HEK293T (cell line): ENCODE data around the gene SDHB.

ENCODE experiments used
- CTCF ChIA-PET: fragments of 350-600 bp; formaldehyde crosslinking; extraction: SDS; loops from one replicate; lab custom pipeline; 2021; ENCODE audit warnings: antibody characterized with exemption, inconsistent platforms; lab: Yijun Ruan, JAX
- POLR2A ChIA-PET: fragments of 350-600 bp; formaldehyde crosslinking; extraction: SDS; loops from one replicate; lab custom pipeline; 2020; ENCODE audit warnings: antibody characterized with exemption, inconsistent platforms; lab: Yijun Ruan, JAX
- DNase-seq: peaks from one replicate; pipeline ENCODE4 v3.0.0; 2012; ENCODE audit warnings: mixed read lengths; ENCODE audit errors: extremely low spot score
- ARNT ChIP-seq: fragments of 450-650 bp; IDR thresholded peaks from 2 replicates; pipeline ENCODE4 v1.6.1; 2017; ENCODE audit warnings: mild to moderate bottlenecking
- BHLHE40 ChIP-seq: fragments of 450-650 bp; IDR thresholded peaks from 2 replicates; pipeline ENCODE4 v1.6.1; 2016; ENCODE audit warnings: mild to moderate bottlenecking, moderate library complexity, borderline replicate concordance
- CTBP1 ChIP-seq: fragments of 450-650 bp; IDR thresholded peaks from 2 replicates; pipeline ENCODE4 v1.6.1; 2016; ENCODE audit warnings: borderline replicate concordance
- ELF4 ChIP-seq: fragments of 450-650 bp; IDR thresholded peaks from 2 replicates; pipeline ENCODE4 v1.6.1; 2017; ENCODE audit warnings: antibody characterized with exemption
- FOXA1 ChIP-seq: fragments of 450-650 bp; IDR thresholded peaks from 2 replicates; pipeline ENCODE4 v1.6.1; 2016; ENCODE audit warnings: mild to moderate bottlenecking
- FOXK2 ChIP-seq: fragments of 450-650 bp; IDR thresholded peaks from 2 replicates; pipeline ENCODE4 v1.6.1; 2016; ENCODE audit warnings: mild to moderate bottlenecking
- FOXM1 ChIP-seq: fragments of 450-650 bp; IDR thresholded peaks from 2 replicates; pipeline ENCODE4 v1.6.1; 2017; ENCODE audit warnings: mild to moderate bottlenecking, borderline replicate concordance
- HDGF ChIP-seq: fragments of 450-650 bp; IDR thresholded peaks from 2 replicates; pipeline ENCODE4 v1.6.1; 2017; ENCODE audit warnings: antibody characterized with exemption, borderline replicate concordance
- L3MBTL2 ChIP-seq: fragments of 450-650 bp; conservative IDR thresholded peaks from 2 replicates; pipeline ENCODE4 v1.6.1; 2016; ENCODE audit warnings: mild to moderate bottlenecking
- LEF1 ChIP-seq: fragments of 450-650 bp; IDR thresholded peaks from 2 replicates; pipeline ENCODE4 v1.6.1; 2017; ENCODE audit warnings: mild to moderate bottlenecking, borderline replicate concordance
- NFRKB ChIP-seq: fragments of 450-650 bp; IDR thresholded peaks from 2 replicates; pipeline ENCODE4 v1.6.1; 2016; ENCODE audit warnings: mild to moderate bottlenecking, moderate library complexity
- SP1 ChIP-seq: fragments of 450-650 bp; IDR thresholded peaks from 2 replicates; pipeline ENCODE4 v1.6.1; 2017
- SUZ12 ChIP-seq: fragments of 450-650 bp; IDR thresholded peaks from 2 replicates; pipeline ENCODE4 v1.6.1; 2016; ENCODE audit warnings: mild to moderate bottlenecking
- TARDBP ChIP-seq: fragments of 450-650 bp; IDR thresholded peaks from 2 replicates; pipeline ENCODE4 v1.6.1; 2016
- ZNF384 ChIP-seq: fragments of 450-650 bp; IDR thresholded peaks from 2 replicates; pipeline ENCODE4 v1.6.1; 2016
- TF ChIP-seq, protein P1 (sequence below): fragments of 450-650 bp; IDR thresholded peaks from 2 replicates; pipeline ENCODE4 v1.6.1; 2016

SDHB gene

DNA sequence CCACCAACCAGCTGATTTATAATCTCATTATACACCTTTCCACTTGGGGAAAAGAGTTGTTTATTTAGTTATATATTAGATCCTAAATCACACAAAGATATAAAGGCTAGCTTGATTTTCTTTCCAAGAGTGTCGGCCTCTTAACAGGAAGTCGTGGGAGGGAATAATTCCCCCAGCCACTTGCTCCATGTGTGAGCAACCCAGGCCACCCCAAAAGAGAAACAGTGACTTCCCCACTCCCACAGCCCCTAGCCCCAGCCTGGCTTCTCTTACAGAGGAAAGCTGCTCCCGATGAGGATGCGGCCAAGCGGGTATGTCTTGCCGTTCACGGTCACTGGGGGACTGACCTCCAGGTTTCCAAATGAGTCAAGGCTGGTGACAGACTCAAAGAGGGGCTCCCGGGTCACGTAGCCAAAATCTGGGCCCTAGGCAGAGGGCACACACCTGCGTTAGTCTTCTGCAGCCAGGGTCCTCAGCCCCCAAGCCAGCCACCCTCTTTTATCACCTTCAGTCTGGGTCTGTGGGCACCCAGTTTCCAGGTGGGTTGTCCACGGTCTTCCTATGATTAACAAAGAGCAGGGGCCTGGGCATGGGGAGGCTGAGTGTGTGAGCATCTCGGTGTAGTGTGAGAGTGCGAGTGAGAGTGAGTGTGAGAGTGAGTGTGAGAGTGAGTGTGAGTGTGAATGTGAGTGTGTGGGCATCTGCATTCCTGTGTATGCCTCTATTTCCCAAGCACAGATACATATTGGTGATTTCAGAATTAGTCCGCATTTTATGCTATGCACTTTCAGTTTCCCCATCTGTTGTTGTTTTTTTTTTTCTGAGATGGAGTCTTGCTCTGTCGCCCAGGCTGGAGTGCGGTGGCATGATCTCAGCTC, 25.4 kb upstream of the SDHB start:
- POLR2A ChIA-PET = no interaction called here
- no peak for TF ChIP-seq FOXK2
- no peak for TF ChIP-seq BHLHE40
- no peak for TF ChIP-seq FOXM1
- TF ChIP-seq SP1 = no peak
- TF ChIP-seq ELF4 = no peak
- no peak for TF ChIP-seq NFRKB
- TF ChIP-seq TARDBP = no peak
- TF ChIP-seq LEF1 = no peak
- no peak for TF ChIP-seq FOXA1
- no peak for TF ChIP-seq HDGF
- TF ChIP-seq, protein P1, sequence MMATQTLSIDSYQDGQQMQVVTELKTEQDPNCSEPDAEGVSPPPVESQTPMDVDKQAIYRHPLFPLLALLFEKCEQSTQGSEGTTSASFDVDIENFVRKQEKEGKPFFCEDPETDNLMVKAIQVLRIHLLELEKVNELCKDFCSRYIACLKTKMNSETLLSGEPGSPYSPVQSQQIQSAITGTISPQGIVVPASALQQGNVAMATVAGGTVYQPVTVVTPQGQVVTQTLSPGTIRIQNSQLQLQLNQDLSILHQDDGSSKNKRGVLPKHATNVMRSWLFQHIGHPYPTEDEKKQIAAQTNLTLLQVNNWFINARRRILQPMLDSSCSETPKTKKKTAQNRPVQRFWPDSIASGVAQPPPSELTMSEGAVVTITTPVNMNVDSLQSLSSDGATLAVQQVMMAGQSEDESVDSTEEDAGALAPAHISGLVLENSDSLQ = no peak
- CTCF ChIA-PET = no interaction called here
- no peak for DNase-seq

DNA sequence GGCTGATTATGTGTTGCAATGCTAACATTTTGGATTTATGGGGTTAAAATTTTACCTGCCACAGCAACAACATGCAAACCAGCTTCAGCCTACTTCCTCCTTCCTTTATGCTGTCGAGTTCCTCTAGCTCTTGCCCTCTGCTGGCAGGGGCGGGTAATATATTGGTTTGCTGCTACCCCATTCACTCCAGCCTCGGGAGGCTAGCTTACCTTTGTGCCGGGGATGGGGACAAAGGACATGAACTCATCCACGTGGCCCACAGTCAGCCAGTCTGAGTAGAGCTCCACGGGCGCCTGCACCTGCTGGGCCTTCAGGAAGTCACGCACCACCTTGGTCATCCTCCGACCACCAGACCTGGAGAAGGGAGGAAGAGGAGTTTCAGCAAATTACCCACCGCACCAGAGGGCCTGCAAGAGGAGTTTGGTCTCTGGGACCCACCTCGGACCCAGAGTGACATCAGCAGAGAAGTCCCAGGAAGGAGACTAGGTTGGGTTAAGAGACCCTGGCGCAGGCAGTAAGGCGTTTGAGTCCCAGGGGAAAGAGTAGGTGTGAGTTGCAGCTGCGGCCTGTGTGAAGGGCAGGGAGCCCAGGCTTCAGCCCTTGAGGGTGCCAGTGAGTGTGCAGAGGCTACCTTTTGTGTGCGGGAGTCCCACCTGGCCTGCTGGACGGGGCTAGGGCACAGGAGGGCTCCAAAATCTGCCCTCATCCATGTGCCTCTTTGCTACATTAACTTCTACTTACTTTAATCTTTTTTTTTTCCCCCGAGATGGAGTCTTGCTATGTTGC, 21.8 kb upstream of the SDHB start:
- DNase-seq = peak; percentile 70
- ChIA-PET CTCF (interaction anchor here (0.5 to 1.1 kb wide), 7 partner anchors 8 to 176 kb away, joined by 3 to 5 read pairs (median 3); no protein-coding TSS in a partner anchor), POLR2A (interaction anchor here (0.7 kb wide), 1 partner anchor 11 kb away, joined by 3 read pairs; no protein-coding TSS in a partner anchor)
- TF ChIP-seq TARDBP (no peak), FOXM1 (0 out of 2 replicates have a peak, but pooled peaks have one; percentile 7)

DNA sequence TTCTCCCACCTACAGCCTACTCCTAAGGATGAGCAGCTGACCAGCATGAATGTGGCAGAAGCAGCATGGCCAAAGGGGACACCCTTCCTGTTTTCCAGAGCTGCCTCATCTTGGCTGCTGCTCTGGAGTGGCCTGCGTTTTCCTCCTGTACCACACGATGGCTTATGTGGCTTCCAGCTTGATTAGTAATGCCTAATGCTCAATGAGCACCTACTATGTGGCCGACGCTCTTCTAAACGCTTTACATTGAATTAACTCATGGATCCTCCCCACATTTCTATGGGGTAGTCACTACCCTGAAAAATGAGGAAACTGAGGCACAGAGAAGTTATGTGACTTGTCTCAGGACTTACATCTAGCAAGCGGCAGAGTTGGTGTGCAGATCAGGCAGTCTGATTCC, 18.0 kb upstream of the SDHB start:
- ChIA-PET POLR2A (no interaction called here), CTCF (no interaction called here)
- no peak for DNase-seq
- TF ChIP-seq FOXM1 (no peak), NFRKB (no peak), ARNT (no peak), HDGF (no peak), FOXA1 (no peak), FOXK2 (no peak), ZNF384 (no peak), ELF4 (no peak), L3MBTL2 (no peak), SP1 (no peak), BHLHE40 (no peak), CTBP1 (no peak), LEF1 (no peak), SUZ12 (no peak)
- TF ChIP-seq, protein P1 = no peak

DNA sequence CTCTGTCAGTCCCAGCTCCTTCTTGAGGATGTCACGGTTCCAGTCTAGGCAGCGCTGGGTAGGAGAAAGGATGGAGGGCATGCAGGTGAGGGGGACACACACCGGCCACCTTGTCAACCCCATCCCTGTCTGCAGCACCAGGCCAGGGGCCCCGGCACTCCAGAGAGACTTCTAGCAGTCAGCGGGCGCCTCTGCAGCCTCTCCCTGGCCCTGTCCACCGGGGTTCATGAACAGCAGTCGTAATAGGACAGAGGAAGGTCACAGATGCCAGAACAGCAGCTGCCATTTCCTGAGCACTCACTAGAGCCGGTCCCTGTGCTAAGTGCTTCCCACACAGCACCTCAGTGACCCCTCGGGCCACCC, 16.3 kb upstream of the SDHB start:
- TF ChIP-seq SUZ12 = no peak
- TF ChIP-seq ARNT = no peak
- TF ChIP-seq ZNF384 = no peak
- no peak for TF ChIP-seq LEF1
- no peak for TF ChIP-seq NFRKB
- no peak for TF ChIP-seq BHLHE40
- no peak for TF ChIP-seq FOXA1
- no peak for TF ChIP-seq HDGF
- no peak for TF ChIP-seq CTBP1
- TF ChIP-seq, protein P1 = no peak
- no peak for TF ChIP-seq SP1
- no peak for TF ChIP-seq TARDBP
- TF ChIP-seq ELF4 = no peak
- no peak for TF ChIP-seq FOXM1
- ChIA-PET POLR2A (no interaction called here), CTCF (no interaction called here)
- DNase-seq = no peak

DNA sequence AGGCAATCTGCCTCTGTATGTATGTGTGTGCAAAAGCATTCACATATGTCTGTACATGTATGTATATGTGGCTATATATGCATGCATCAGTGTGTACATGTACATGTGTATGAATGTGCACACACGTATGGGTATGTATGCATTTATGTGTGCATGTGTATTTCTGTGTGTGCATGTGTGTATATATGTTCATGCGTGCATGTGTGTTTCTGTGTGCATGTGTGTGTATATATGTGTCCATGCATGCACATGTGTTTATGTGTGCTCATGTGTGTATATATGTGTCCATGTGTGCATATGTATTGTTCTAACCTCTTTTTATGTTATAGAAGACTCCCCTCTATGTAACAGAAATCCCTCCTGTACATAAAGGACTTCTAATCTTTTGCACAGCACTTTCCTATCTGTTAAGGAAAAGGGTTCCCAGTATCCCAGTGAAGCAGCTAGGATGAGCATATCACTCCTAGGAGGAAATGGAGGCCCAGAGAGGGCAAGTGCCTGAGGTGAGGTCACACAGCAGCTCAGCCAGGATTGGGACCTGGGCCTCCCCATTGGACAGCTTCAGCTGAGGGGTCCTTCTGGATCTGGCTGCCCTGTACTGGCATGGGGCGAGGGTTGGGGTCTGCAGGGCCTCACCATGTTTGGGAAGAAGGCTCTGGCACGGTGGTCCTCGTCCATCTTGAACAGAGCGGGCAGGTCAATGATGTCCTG, 15.8 kb upstream of the SDHB start:
- no peak for DNase-seq
- ChIA-PET CTCF (no interaction called here), POLR2A (no interaction called here)
- TF ChIP-seq ZNF384 (no peak), LEF1 (no peak), FOXM1 (no peak), HDGF (no peak), TARDBP (no peak), FOXK2 (no peak), BHLHE40 (no peak), CTBP1 (no peak), NFRKB (no peak), ELF4 (no peak), ARNT (no peak), L3MBTL2 (no peak), SP1 (no peak), SUZ12 (no peak), FOXA1 (no peak)
- TF ChIP-seq, protein P1 = no peak
